ENCODE measurements around the gene RALGAPA2.

RALGAPA2 gene

GRCh38 chr20:20691477-20692235 is 20.8 kb downstream of the RALGAPA2 start:
- TF ChIP-seq CTCF (IDR thresholded peaks at IDR 0.05; ENCODE audit: borderline replicate concordance, control extremely low read depth, extremely low read depth, insufficient read depth, missing control alignments) = no peak
- in situ Hi-C loops (cut with MboI; ENCODE audit: low sequenced_read_pairs, unreplicated experiment) = no loop called here
- peak; percentile 21 for DNase-seq (ENCODE audit: low spot score)

- TF ChIP-seq CTCF (IDR thresholded peaks at IDR 0.05; ENCODE audit: borderline replicate concordance, control extremely low read depth, extremely low read depth, insufficient read depth, missing control alignments) = no peak
- DNase-seq (ENCODE audit: low spot score) = peak; percentile 46
- in situ Hi-C loops (cut with MboI; ENCODE audit: low sequenced_read_pairs, unreplicated experiment) = no loop called here
Observed at GRCh38 chr20:20690676-20691476, 21.6 kb downstream of the RALGAPA2 start.

- in situ Hi-C loops (cut with MboI; ENCODE audit: low sequenced_read_pairs, unreplicated experiment) = no loop called here
Observed at GRCh38 chr20:20687319-20687718, 25.1 kb downstream of the RALGAPA2 start.

GRCh38 chr20:20685635-20686034 is 26.8 kb downstream of the RALGAPA2 start:
- TF ChIP-seq CTCF (IDR thresholded peaks at IDR 0.05; ENCODE audit: borderline replicate concordance, control extremely low read depth, extremely low read depth, insufficient read depth, missing control alignments) = no peak
- DNase-seq (ENCODE audit: low spot score) = no peak
- in situ Hi-C loops (cut with MboI; ENCODE audit: low sequenced_read_pairs, unreplicated experiment) = no loop called here

More at GRCh38 chr20:20687319-20687718, 25.1 kb downstream of the RALGAPA2 start:
- TF ChIP-seq CTCF (IDR thresholded peaks at IDR 0.05; ENCODE audit: borderline replicate concordance, control extremely low read depth, extremely low read depth, insufficient read depth, missing control alignments) = no peak
- DNase-seq (ENCODE audit: low spot score) = no peak

- DNase-seq (ENCODE audit: low spot score) = no peak
- no peak for TF ChIP-seq CTCF (IDR thresholded peaks at IDR 0.05; ENCODE audit: borderline replicate concordance, control extremely low read depth, extremely low read depth, insufficient read depth, missing control alignments)
- in situ Hi-C loops (cut with MboI; ENCODE audit: low sequenced_read_pairs, unreplicated experiment) = no loop called here
Observed at GRCh38 chr20:20683481-20684321, 28.7 kb downstream of the RALGAPA2 start.

GRCh38 chr20:20683020-20683419 is 29.4 kb downstream of the RALGAPA2 start:
- no peak for TF ChIP-seq CTCF (IDR thresholded peaks at IDR 0.05; ENCODE audit: borderline replicate concordance, control extremely low read depth, extremely low read depth, insufficient read depth, missing control alignments)
- in situ Hi-C loops (cut with MboI; ENCODE audit: low sequenced_read_pairs, unreplicated experiment) = no loop called here
- DNase-seq (ENCODE audit: low spot score) = no peak
